Kidney (tissue), 14 donors: ENCODE measurements around the gene IGSF9. TPM values are rescaled to one million over a fixed set of nuclear protein-coding genes. Genes with fewer than 3 reads are reported as not detected.

Source experiments
- DNase-seq, 5 donors: peaks; one replicate each; pipeline ENCODE4 v3.0.0-alpha.2; 2013 to 2020
- FAIRE-seq: peaks from 2 replicates; lab custom pipeline; 2012; peaks lifted over from hg19 to GRCh38; lab: Jason Lieb, UNC
- H3K27ac ChIP-seq, 2 donors: one replicate each; pipeline ENCODE4 v1.7.0; 2013; ENCODE audit warnings: low read depth in 2 of 2, low read length in 2 of 2, inconsistent platforms in 1 of 2
- H3K27me3 ChIP-seq: one replicate; pipeline ENCODE4 v1.7.1; 2013; ENCODE audit warnings: low read length, inconsistent platforms; ENCODE audit not compliant: control insufficient read depth, insufficient read depth
- H3K36me3 ChIP-seq, 3 donors: one replicate each; pipeline versions ENCODE4 v1.7.0 to v1.7.1; 2013; ENCODE audit warnings: low read length in 3 of 3, control low read depth in 1 of 3, inconsistent platforms in 1 of 3; ENCODE audit not compliant: insufficient read depth in 3 of 3, control insufficient read depth in 2 of 3
- H3K4me1 ChIP-seq, 3 donors: one replicate each; pipeline versions ENCODE4 v1.7.0 to v1.7.1; 2013; ENCODE audit warnings: low read length in 3 of 3, inconsistent platforms in 1 of 3, low read depth in 1 of 3; ENCODE audit not compliant: control insufficient read depth in 2 of 3, insufficient read depth in 2 of 3
- H3K4me3 ChIP-seq, 3 donors: one replicate each; pipeline versions ENCODE4 v1.7.0 to v1.8.1; 2013; ENCODE audit warnings: low read length in 3 of 3, control low read depth in 1 of 3, inconsistent platforms in 1 of 3
- H3K9ac ChIP-seq, 3 donors: one replicate each; pipeline versions ENCODE4 v1.7.0 to v1.7.1; 2013; ENCODE audit warnings: low read length in 3 of 3, control low read depth in 1 of 3, inconsistent platforms in 1 of 3
- H3K9me3 ChIP-seq, 3 donors: one replicate each; pipeline versions ENCODE4 v1.7.0 to v1.7.1; 2013; ENCODE audit warnings: low read length in 3 of 3, control low read depth in 1 of 3, inconsistent platforms in 1 of 3; ENCODE audit not compliant: control insufficient read depth in 2 of 3, insufficient read depth in 1 of 3
- intact Hi-C: fragments of 100-400 bp; cut with DNase I; formaldehyde crosslinking; loops from one replicate; pipeline ENCODE4 v1.11.1; 2022
- polyA plus RNA-seq: library from polyadenylated mRNA; stranded (reverse); fragments of 350-450 nt; fragmentation: Illumina TruSeq; extraction: RNeasy Lipid Tissue Mini Kit (QIAGEN cat#74804); gene quantifications from one replicate; pipeline ENCODE4 v1.2.3, GENCODE V29; 2014; ENCODE audit warnings: low read depth, low replicate concordance; ENCODE audit not compliant: insufficient read depth
- total RNA-seq: library from RNA; stranded (reverse); fragmentation: NEBNext Ultra II Directional; extraction: Animal tissue kit (Norgen Biotek cat#: 25700); gene quantifications from one replicate; pipeline ENCODE4 v1.2.1, GENCODE V29; 2021
- TF ChIP-seq, protein P1 (sequence below): IDR thresholded peaks from 3 replicates; pipeline ENCODE4 v1.5.1; 2012; ENCODE audit warnings: mild to moderate bottlenecking, moderate library complexity, borderline replicate concordance; ENCODE audit not compliant: insufficient read depth; ENCODE audit errors: extremely low read depth
- donor health status: control.
- donor health status: control.
- donor health status: control.
- donor health status: control.
- donor health status: control.
- donor health status: DM: yes; HTN: yes; CAD: no.
- donor health status: Normal renal cell carcinoma (clear cell type).

Gene IGSF9
- total and polyA plus RNA-seq, 2 donors from 2014 or later = 0.88 to 1.3 TPM

- Histone ChIP-seq H3K36me3 (no peaks in the 10 kb centered on the region), H3K27me3 (no peaks in the 10 kb centered on the region), H3K9ac (no peak overlapping the region), H3K27ac (no peak overlapping the region), H3K4me3 (no peak overlapping the region), H3K4me1 (no peaks in the 10 kb centered on the region), H3K9me3 (no peaks in the 10 kb centered on the region)
- intact Hi-C loops = no loop called here
- FAIRE-seq = no peak
- DNase-seq = no peak
- TF ChIP-seq, protein P1, sequence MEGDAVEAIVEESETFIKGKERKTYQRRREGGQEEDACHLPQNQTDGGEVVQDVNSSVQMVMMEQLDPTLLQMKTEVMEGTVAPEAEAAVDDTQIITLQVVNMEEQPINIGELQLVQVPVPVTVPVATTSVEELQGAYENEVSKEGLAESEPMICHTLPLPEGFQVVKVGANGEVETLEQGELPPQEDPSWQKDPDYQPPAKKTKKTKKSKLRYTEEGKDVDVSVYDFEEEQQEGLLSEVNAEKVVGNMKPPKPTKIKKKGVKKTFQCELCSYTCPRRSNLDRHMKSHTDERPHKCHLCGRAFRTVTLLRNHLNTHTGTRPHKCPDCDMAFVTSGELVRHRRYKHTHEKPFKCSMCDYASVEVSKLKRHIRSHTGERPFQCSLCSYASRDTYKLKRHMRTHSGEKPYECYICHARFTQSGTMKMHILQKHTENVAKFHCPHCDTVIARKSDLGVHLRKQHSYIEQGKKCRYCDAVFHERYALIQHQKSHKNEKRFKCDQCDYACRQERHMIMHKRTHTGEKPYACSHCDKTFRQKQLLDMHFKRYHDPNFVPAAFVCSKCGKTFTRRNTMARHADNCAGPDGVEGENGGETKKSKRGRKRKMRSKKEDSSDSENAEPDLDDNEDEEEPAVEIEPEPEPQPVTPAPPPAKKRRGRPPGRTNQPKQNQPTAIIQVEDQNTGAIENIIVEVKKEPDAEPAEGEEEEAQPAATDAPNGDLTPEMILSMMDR = no peak
Measured at GRCh38 chr1:159968901-159969300, 23.5 kb upstream of the IGSF9 start.

- DNase-seq (no peak), FAIRE-seq (no peak)
- Histone ChIP-seq H3K27me3 (no peaks in the 10 kb centered on the region), H3K4me3 (no peak overlapping the region), H3K9ac (no peak overlapping the region), H3K9me3 (no peaks in the 10 kb centered on the region), H3K36me3 (no peaks in the 10 kb centered on the region), H3K4me1 (no peaks in the 10 kb centered on the region), H3K27ac (no peak overlapping the region)
- TF ChIP-seq, protein P1 = no peak
- intact Hi-C loops = no loop called here
Measured at GRCh38 chr1:159965263-159965662, 19.9 kb upstream of the IGSF9 start.

DNA sequence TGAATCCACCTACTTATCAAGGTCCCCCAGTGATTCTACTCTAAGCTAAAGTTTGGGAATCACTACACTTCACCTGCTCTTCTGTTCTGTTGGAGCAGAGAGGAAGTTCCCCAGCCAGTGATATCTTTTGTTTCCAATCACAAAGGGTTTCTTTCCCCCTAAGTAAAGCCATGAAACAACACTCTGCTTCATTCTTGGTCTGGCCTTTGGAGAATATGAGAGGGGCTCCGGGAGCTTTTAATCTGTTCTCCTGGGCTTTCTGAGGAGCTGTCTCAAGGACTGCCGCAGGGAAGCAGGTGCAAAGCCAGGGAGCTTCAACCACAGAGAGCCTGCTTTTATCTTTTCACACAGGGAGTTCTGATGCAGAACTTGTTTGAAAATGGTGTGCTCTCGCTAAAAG is 18.7 kb upstream of the IGSF9 start:
- FAIRE-seq (no peak), DNase-seq (no peak)
- Histone ChIP-seq H3K9me3 (no peaks in the 10 kb centered on the region), H3K4me1 (no peaks in the 10 kb centered on the region), H3K36me3 (no peaks in the 10 kb centered on the region), H3K4me3 (no peak overlapping the region), H3K27ac (no peak overlapping the region), H3K9ac (no peak overlapping the region), H3K27me3 (no peaks in the 10 kb centered on the region)
- TF ChIP-seq, protein P1 = no peak
- intact Hi-C loops = no loop called here

DNA sequence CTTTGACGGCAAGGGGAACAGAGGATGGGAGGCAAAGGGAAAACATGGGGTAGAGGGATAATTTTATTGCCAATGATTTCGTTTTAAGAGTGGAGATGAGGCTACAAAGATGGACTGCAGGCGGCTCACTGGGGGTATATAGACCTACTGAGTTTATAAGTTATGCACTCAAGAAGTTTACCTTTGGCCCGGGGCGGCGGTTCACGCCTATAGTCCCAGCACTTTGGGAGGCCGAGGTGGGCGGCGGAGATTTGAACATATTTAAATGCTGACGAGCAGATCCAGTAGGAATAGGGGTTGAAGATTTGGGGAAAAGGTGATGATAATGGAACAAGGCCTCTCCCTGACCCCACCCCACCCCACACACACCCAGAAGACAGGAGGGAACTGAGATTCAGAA is 16.8 kb upstream of the IGSF9 start:
- intact Hi-C loops = no loop called here
- Histone ChIP-seq H3K27ac (no peak overlapping the region), H3K27me3 (no peaks in the 10 kb centered on the region), H3K4me3 (no peak overlapping the region), H3K36me3 (no peaks in the 10 kb centered on the region), H3K9ac (no peak overlapping the region), H3K4me1 (no peaks in the 10 kb centered on the region), H3K9me3 (no peaks in the 10 kb centered on the region)
- no peak for FAIRE-seq
- TF ChIP-seq, protein P1 = no peak
- no peak for DNase-seq
